ENCODE results near the gene TSPAN31. TPM values are rescaled to one million over a fixed set of nuclear protein-coding genes. Genes with fewer than 3 reads are reported as not detected.
A peak's percentile ranks its signal among the peaks of the same experiment; 100 is the strongest.

TSPAN31 gene
- total RNA-seq, 1 experiment from 2014 or later = 42.7 TPM

DNA sequence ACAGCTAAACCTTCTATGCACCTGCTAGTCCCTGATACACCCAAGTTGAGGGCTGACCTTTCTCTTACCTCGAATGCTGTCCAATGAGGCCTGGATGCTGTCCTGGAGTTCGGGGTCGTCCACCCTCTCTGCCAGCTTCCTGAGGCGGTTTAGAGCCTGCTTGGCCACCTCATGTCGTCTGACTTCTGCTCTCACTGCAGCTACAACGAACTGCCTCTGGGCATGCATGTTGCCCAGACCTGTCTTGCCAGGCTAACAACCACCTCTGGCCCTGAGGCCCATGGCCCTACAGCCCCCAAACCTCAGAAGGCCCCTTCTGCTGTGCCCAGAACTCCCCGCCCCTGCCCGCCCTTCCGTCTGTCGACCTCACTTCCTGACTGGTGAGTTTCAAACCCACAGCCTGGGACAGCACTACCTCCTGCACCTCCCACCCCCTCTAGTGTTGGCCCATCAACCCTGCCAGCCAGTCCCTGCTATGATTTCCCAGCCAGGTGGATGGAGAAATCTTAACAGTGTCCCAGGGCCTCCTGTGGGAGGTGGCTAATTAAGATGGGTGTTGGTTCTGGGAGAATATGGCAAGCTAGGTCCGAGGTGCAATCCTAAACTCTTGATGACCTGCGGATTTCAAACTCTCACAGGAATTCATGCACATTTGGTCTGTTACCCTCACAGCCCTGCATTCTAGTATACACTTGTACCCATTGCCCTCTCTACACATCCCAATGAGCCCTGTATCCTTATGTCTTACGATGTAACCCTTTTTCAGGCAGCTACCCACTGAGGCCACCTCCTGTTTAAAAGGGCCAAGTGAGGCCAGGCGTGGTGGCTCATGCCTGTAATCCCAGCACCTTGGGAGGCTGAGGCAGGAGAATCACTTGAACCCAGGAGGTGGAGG, 2.7 kb upstream of the TSPAN31 start:
- no peaks in the 10 kb centered on the region for H3K27me3 ChIP-seq (ENCODE audit: low read length)
- H4K20me1 ChIP-seq (ENCODE audit: insufficient read depth, low read depth, low read length) = no peaks in the 10 kb centered on the region
- H3K36me3 ChIP-seq (ENCODE audit: insufficient read depth, low read length) = peaks cover 2% of the 10 kb centered on the region; the same call in 1 of the 2 replicates
- H3K4me3 ChIP-seq (ENCODE audit: low read length) = peak overlapping the region; percentile 83
- peak overlapping the region; percentile 82 for H3K9ac ChIP-seq (ENCODE audit: low read length)
- H2AFZ ChIP-seq (ENCODE audit: low read length) = peak overlapping the region; percentile 78; the same call in 1 of the 2 replicates
- peak overlapping the region; percentile 72 for H3K4me2 ChIP-seq (ENCODE audit: low read depth, low read length, poor library complexity, severe bottlenecking)
- no peaks in the 10 kb centered on the region for H3K9me2 ChIP-seq (replicated peaks; ENCODE audit: insufficient read depth, low read length)
- DNase-seq = peak; percentile 90
- no peaks in the 10 kb centered on the region for H3K9me3 ChIP-seq (ENCODE audit: low read length)
- peaks cover 30% of the 10 kb centered on the region for H3K79me2 ChIP-seq (ENCODE audit: low read length)
- peaks cover 44% of the 10 kb centered on the region for H3K4me1 ChIP-seq (ENCODE audit: low read length)
- H3K27ac ChIP-seq (ENCODE audit: low read length) = peak overlapping the region; percentile 43; the same call in 1 of the 2 replicates

- Histone ChIP-seq H3K4me3 (ENCODE audit: low read length) (peak overlapping the region; percentile 67), H3K4me1 (ENCODE audit: low read length) (peaks cover 44% of the 10 kb centered on the region), H4K20me1 (ENCODE audit: insufficient read depth, low read depth, low read length) (no peaks in the 10 kb centered on the region), H3K9ac (ENCODE audit: low read length) (peak overlapping the region; percentile 62), H2AFZ (ENCODE audit: low read length) (no peak overlapping the region; the same call in 1 of the 2 replicates), H3K27ac (ENCODE audit: low read length) (peak overlapping the region; percentile 31; the same call in 1 of the 2 replicates), H3K9me2 (replicated peaks; ENCODE audit: insufficient read depth, low read length) (no peaks in the 10 kb centered on the region), H3K9me3 (ENCODE audit: low read length) (no peaks in the 10 kb centered on the region), H3K79me2 (ENCODE audit: low read length) (peaks cover 30% of the 10 kb centered on the region), H3K27me3 (ENCODE audit: low read length) (no peaks in the 10 kb centered on the region), H3K4me2 (ENCODE audit: low read depth, low read length, poor library complexity, severe bottlenecking) (peak overlapping the region; percentile 64), H3K36me3 (ENCODE audit: insufficient read depth, low read length) (peaks cover 12% of the 10 kb centered on the region)
- DNase-seq = no peak
Observed at GRCh38 chr12:57743769-57744168, 1.1 kb upstream of the TSPAN31 start.

- no peaks in the 10 kb centered on the region for H3K9me3 ChIP-seq (ENCODE audit: low read length)
- H3K9ac ChIP-seq (ENCODE audit: low read length) = peak overlapping the region; percentile 62
- no peak overlapping the region; the same call in none of the 2 replicates for H2AFZ ChIP-seq (ENCODE audit: low read length)
- H4K20me1 ChIP-seq (ENCODE audit: insufficient read depth, low read depth, low read length) = no peaks in the 10 kb centered on the region
- H3K27me3 ChIP-seq (ENCODE audit: low read length) = no peaks in the 10 kb centered on the region
- no peaks in the 10 kb centered on the region for H3K9me2 ChIP-seq (replicated peaks; ENCODE audit: insufficient read depth, low read length)
- H3K4me2 ChIP-seq (ENCODE audit: low read depth, low read length, poor library complexity, severe bottlenecking) = peak overlapping the region; percentile 64
- peaks cover 25% of the 10 kb centered on the region for H3K79me2 ChIP-seq (ENCODE audit: low read length)
- H3K27ac ChIP-seq (ENCODE audit: low read length) = peak overlapping the region; percentile 31; the same call in 1 of the 2 replicates
- DNase-seq = peak; percentile 80
- peaks cover 44% of the 10 kb centered on the region for H3K4me1 ChIP-seq (ENCODE audit: low read length)
- peak overlapping the region; percentile 67 for H3K4me3 ChIP-seq (ENCODE audit: low read length)
- H3K36me3 ChIP-seq (ENCODE audit: insufficient read depth, low read length) = peaks cover 17% of the 10 kb centered on the region
Observed at GRCh38 chr12:57744194-57744776, 554 bp upstream of the TSPAN31 start.

- Histone ChIP-seq H3K27me3 (ENCODE audit: low read length) (no peaks in the 10 kb centered on the region), H3K4me1 (ENCODE audit: low read length) (peaks cover 36% of the 10 kb centered on the region), H3K9me3 (ENCODE audit: low read length) (no peaks in the 10 kb centered on the region), H3K4me3 (ENCODE audit: low read length) (peak overlapping the region; percentile 67), H2AFZ (ENCODE audit: low read length) (no peak overlapping the region), H4K20me1 (ENCODE audit: insufficient read depth, low read depth, low read length) (no peaks in the 10 kb centered on the region), H3K9me2 (replicated peaks; ENCODE audit: insufficient read depth, low read length) (no peaks in the 10 kb centered on the region), H3K79me2 (ENCODE audit: low read length) (peaks cover 18% of the 10 kb centered on the region), H3K4me2 (ENCODE audit: low read depth, low read length, poor library complexity, severe bottlenecking) (peak overlapping the region; percentile 67), H3K36me3 (ENCODE audit: insufficient read depth, low read length) (peaks cover 25% of the 10 kb centered on the region), H3K9ac (ENCODE audit: low read length) (peak overlapping the region; percentile 75), H3K27ac (ENCODE audit: low read length) (peak overlapping the region; percentile 51)
- DNase-seq = no peak
Observed at GRCh38 chr12:57745485-57745881, 644 bp downstream of the TSPAN31 start.

DNA sequence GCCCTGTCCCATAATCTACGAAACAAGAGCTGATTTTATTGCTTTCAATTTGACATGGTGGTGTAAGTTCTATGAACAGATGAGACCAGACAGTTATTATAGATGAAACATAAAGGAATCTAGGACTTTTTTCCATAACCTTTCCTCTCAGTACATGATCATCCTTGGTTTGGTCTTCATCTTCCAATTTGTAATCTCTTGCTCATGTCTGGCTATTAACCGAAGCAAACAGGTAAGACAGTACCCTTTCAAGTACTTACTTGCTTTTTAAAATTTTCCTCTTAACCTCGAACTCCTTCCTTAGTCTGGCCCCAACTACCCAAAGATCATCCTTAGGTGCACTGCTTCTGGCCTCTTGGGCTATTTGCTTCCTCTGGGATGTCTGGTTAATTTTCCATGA, 1.2 kb downstream of the TSPAN31 start:
- H2AFZ ChIP-seq (ENCODE audit: low read length) = no peak overlapping the region
- H3K4me1 ChIP-seq (ENCODE audit: low read length) = peaks cover 36% of the 10 kb centered on the region
- H3K9me3 ChIP-seq (ENCODE audit: low read length) = no peaks in the 10 kb centered on the region
- no peaks in the 10 kb centered on the region for H3K9me2 ChIP-seq (replicated peaks; ENCODE audit: insufficient read depth, low read length)
- no peaks in the 10 kb centered on the region for H3K27me3 ChIP-seq (ENCODE audit: low read length)
- H3K4me2 ChIP-seq (ENCODE audit: low read depth, low read length, poor library complexity, severe bottlenecking) = peak overlapping the region; percentile 67
- H3K4me3 ChIP-seq (ENCODE audit: low read length) = no peak overlapping the region
- no peak overlapping the region for H3K9ac ChIP-seq (ENCODE audit: low read length)
- peaks cover 18% of the 10 kb centered on the region for H3K79me2 ChIP-seq (ENCODE audit: low read length)
- DNase-seq = no peak
- no peaks in the 10 kb centered on the region for H4K20me1 ChIP-seq (ENCODE audit: insufficient read depth, low read depth, low read length)
- peaks cover 30% of the 10 kb centered on the region for H3K36me3 ChIP-seq (ENCODE audit: insufficient read depth, low read length)
- no peak overlapping the region for H3K27ac ChIP-seq (ENCODE audit: low read length)

- Histone ChIP-seq H3K79me2 (ENCODE audit: low read length) (peaks cover 21% of the 10 kb centered on the region), H3K9ac (ENCODE audit: low read length) (no peak overlapping the region), H3K9me2 (replicated peaks; ENCODE audit: insufficient read depth, low read length) (no peaks in the 10 kb centered on the region), H3K9me3 (ENCODE audit: low read length) (no peaks in the 10 kb centered on the region), H2AFZ (ENCODE audit: low read length) (no peak overlapping the region), H3K4me1 (ENCODE audit: low read length) (peaks cover 34% of the 10 kb centered on the region), H3K27ac (ENCODE audit: low read length) (no peak overlapping the region), H4K20me1 (ENCODE audit: insufficient read depth, low read depth, low read length) (no peaks in the 10 kb centered on the region), H3K4me3 (ENCODE audit: low read length) (no peak overlapping the region), H3K36me3 (ENCODE audit: insufficient read depth, low read length) (peaks cover 31% of the 10 kb centered on the region), H3K27me3 (ENCODE audit: low read length) (no peaks in the 10 kb centered on the region), H3K4me2 (ENCODE audit: low read depth, low read length, poor library complexity, severe bottlenecking) (no peak overlapping the region)
- no peak for DNase-seq
Observed at GRCh38 chr12:57749061-57749460, 4.2 kb downstream of the TSPAN31 start.

GRCh38 chr12:57750561-57751431, 6.0 kb downstream of the TSPAN31 start:
- H3K79me2 ChIP-seq (ENCODE audit: low read length) = peaks cover 23% of the 10 kb centered on the region
- no peaks in the 10 kb centered on the region for H3K9me3 ChIP-seq (ENCODE audit: low read length)
- H3K4me2 ChIP-seq (ENCODE audit: low read depth, low read length, poor library complexity, severe bottlenecking) = peak overlapping the region; percentile 79
- H3K36me3 ChIP-seq (ENCODE audit: insufficient read depth, low read length) = peaks cover 31% of the 10 kb centered on the region
- no peaks in the 10 kb centered on the region for H3K9me2 ChIP-seq (replicated peaks; ENCODE audit: insufficient read depth, low read length)
- no peak for DNase-seq
- H2AFZ ChIP-seq (ENCODE audit: low read length) = no peak overlapping the region
- peak overlapping the region; percentile 86 for H3K4me3 ChIP-seq (ENCODE audit: low read length)
- peak overlapping the region; percentile 91 for H3K9ac ChIP-seq (ENCODE audit: low read length)
- peak overlapping the region; percentile 70; the same call in 1 of the 2 replicates for H3K27ac ChIP-seq (ENCODE audit: low read length)
- peaks cover 32% of the 10 kb centered on the region for H3K4me1 ChIP-seq (ENCODE audit: low read length)
- H3K27me3 ChIP-seq (ENCODE audit: low read length) = no peaks in the 10 kb centered on the region
- H4K20me1 ChIP-seq (ENCODE audit: insufficient read depth, low read depth, low read length) = no peaks in the 10 kb centered on the region

All from Karpas-422 (cell line).